ENCODE data around the gene MYL12A. TPM values are rescaled to one million over a fixed set of nuclear protein-coding genes. Genes with fewer than 3 reads are reported as not detected.

Gene MYL12A
- total RNA-seq, 1 experiment from 2014 or later = 284 TPM

GRCh38 chr18:3225588-3225987 is 22.0 kb upstream of the MYL12A start:
- no peak for TF ChIP-seq CTCF (conservative IDR thresholded peaks at IDR 0.05)
- H3K79me2 ChIP-seq (ENCODE audit: insufficient read depth, low read length) = no peaks in the 10 kb centered on the region
- H3K4ac ChIP-seq (ENCODE audit: low read depth, low read length) = no peak overlapping the region
- H4K91ac ChIP-seq (ENCODE audit: insufficient read length, low read depth, low read length) = no peak overlapping the region
- Mint-ChIP-seq H3K27ac (no peak overlapping the region), H3K9me3 (no peaks in the 10 kb centered on the region), H3K27me3 (ENCODE audit: low read depth) (no peaks in the 10 kb centered on the region; the same call in 1 of the 2 replicates), H3K4me3 (no peak overlapping the region), H3K36me3 (ENCODE audit: insufficient read depth in 1 of 3, low read depth in 3 of 3) (no peaks in the 10 kb centered on the region; a peak in 1 of 7 replicates), H3K4me1 (peaks cover under 1 to 8% of the 10 kb centered on the region in 2 experiments)
- H3K27ac ChIP-seq (ENCODE audit: insufficient read length, low read depth, low read length) = no peak overlapping the region
- H2AK5ac ChIP-seq (ENCODE audit: insufficient read length, low read length) = no peak overlapping the region
- no peaks in the 10 kb centered on the region for H3K23me2 ChIP-seq (ENCODE audit: insufficient read length, low read depth, low read length, poor library complexity, severe bottlenecking)
- H2BK15ac ChIP-seq (ENCODE audit: low read depth, low read length) = no peak overlapping the region
- H2BK120ac ChIP-seq (ENCODE audit: low read depth, low read length, poor library complexity, severe bottlenecking) = no peak overlapping the region
- no peaks in the 10 kb centered on the region for H3K4me1 ChIP-seq (ENCODE audit: insufficient read depth, low read length)
- no peak overlapping the region for H2AFZ ChIP-seq (ENCODE audit: low read length)
- no peak overlapping the region for H4K8ac ChIP-seq (replicated peaks; ENCODE audit: insufficient read length, low read depth, low read length)
- no peak overlapping the region for H3K4me2 ChIP-seq (ENCODE audit: insufficient read depth, insufficient read length, low read length)
- 0 out of 2 replicates have a peak overlapping the region, but pooled peaks have one; percentile 13 for H3K14ac ChIP-seq (ENCODE audit: insufficient read depth, low read length)
- H2BK5ac ChIP-seq (ENCODE audit: insufficient read length, low read length) = no peak overlapping the region
- DNase-seq = no peak
- no peaks in the 10 kb centered on the region for H4K20me1 ChIP-seq (ENCODE audit: control insufficient read depth, insufficient read depth, insufficient read length)
- H2BK20ac ChIP-seq (ENCODE audit: low read depth, low read length, poor library complexity, severe bottlenecking) = no peak overlapping the region
- no peak overlapping the region for H3K23ac ChIP-seq (ENCODE audit: insufficient read length, low read depth, low read length)
- H3K56ac ChIP-seq (ENCODE audit: insufficient read length, low read depth, low read length) = no peak overlapping the region
- no peaks in the 10 kb centered on the region for H3K9me3 ChIP-seq (ENCODE audit: control insufficient read depth, low read depth, low read length)
- H3T11ph ChIP-seq (ENCODE audit: low read length) = no peak overlapping the region
- no peaks in the 10 kb centered on the region for H3K27me3 ChIP-seq (ENCODE audit: insufficient read depth, low read length)
- no peaks in the 10 kb centered on the region for H3K79me1 ChIP-seq (ENCODE audit: insufficient read depth, low read depth, low read length, poor library complexity, severe bottlenecking)
- H2BK12ac ChIP-seq (ENCODE audit: insufficient read length, low read depth, low read length) = no peak overlapping the region
- WGBS (ENCODE audit: extremely low coverage, insufficient read length, low lambda C conversion rate) = no CpG with 5 or more reads among the region's 3 CpGs
- no peak overlapping the region for H4K5ac ChIP-seq (ENCODE audit: insufficient read length, low read depth, low read length)
- no peak overlapping the region for H3K18ac ChIP-seq (ENCODE audit: insufficient read length, low read depth, low read length)
- no peak overlapping the region for H3K9ac ChIP-seq (ENCODE audit: extremely low read depth, insufficient read length, low read length)
